HEK293 (cell line): Measurements from ENCODE around the gene GTPBP1.

Experiments used
- CTCF ChIA-PET: fragments of 350-600 bp; formaldehyde crosslinking; extraction: SDS; loops from one replicate; lab custom pipeline; 2021; ENCODE audit warnings: antibody characterized with exemption; lab: Yijun Ruan, JAX
- POLR2A ChIA-PET: fragments of 300-600 bp; formaldehyde crosslinking; extraction: SDS; loops from one replicate; lab custom pipeline; 2020; ENCODE audit warnings: antibody characterized with exemption, inconsistent platforms; lab: Yijun Ruan, JAX
- H3K27ac ChIP-seq: fragments of 200-500 bp; sonication (Bioruptor generic); 2 replicates; pipeline ENCODE4 v1.5.1; 2014; ENCODE audit warnings: low read depth, low read length, control low read depth, inconsistent platforms; ENCODE audit errors: extremely low read depth
- H3K36me3 ChIP-seq, 2 experiments: fragments of 200-500 bp in 1 of 2; sonication (Bioruptor generic) in 1 of 2; 1 replicate in 1 of 2; 2 replicates in 1 of 2; pipeline ENCODE4 v1.5.1; 2014 to 2017; ENCODE audit warnings: inconsistent platforms in 2 of 2, low read length in 2 of 2; ENCODE audit not compliant: control insufficient read depth in 2 of 2, insufficient read depth in 1 of 2
- H3K4me1 ChIP-seq: fragments of 200-500 bp; sonication (Bioruptor generic); 2 replicates; pipeline ENCODE4 v1.5.1; 2014; ENCODE audit warnings: mild to moderate bottlenecking, low read length, inconsistent platforms; ENCODE audit not compliant: control insufficient read depth, insufficient read depth
- H3K4me3 ChIP-seq: 2 replicates; pipeline ENCODE4 v1.5.1; 2011; ENCODE audit warnings: low read depth, mild to moderate bottlenecking, control low read depth, low read length, moderate library complexity
- H3K9me3 ChIP-seq: fragments of 200-500 bp; sonication (Bioruptor generic); 2 replicates; pipeline ENCODE4 v1.5.1; 2014; ENCODE audit warnings: low read depth, low read length, inconsistent platforms; ENCODE audit not compliant: control insufficient read depth, insufficient read depth
- KLF16 ChIP-seq: fragments of 450-650 bp; formaldehyde crosslinking; IDR thresholded peaks from 2 replicates; pipeline ENCODE4 v1.5.1; 2017; ENCODE audit warnings: missing biosample characterization, missing genetic modification characterization
- KLF9 ChIP-seq: fragments of 450-650 bp; formaldehyde crosslinking; IDR thresholded peaks from 2 replicates; pipeline ENCODE4 v1.5.1; 2016; ENCODE audit warnings: missing biosample characterization, missing genetic modification characterization, low read depth
- PRDM4 ChIP-seq: fragments of 450-650 bp; formaldehyde crosslinking; IDR thresholded peaks from 2 replicates; pipeline ENCODE4 v1.5.1; 2017; ENCODE audit warnings: missing biosample characterization, missing genetic modification characterization
- TSHZ1 ChIP-seq: fragments of 450-650 bp; formaldehyde crosslinking; IDR thresholded peaks from 2 replicates; pipeline ENCODE4 v1.5.1; 2016; ENCODE audit warnings: missing biosample characterization, missing genetic modification characterization, borderline replicate concordance
- WT1 ChIP-seq: fragments of 450-650 bp; formaldehyde crosslinking; IDR thresholded peaks from 2 replicates; pipeline ENCODE4 v1.5.1; 2016; ENCODE audit warnings: missing biosample characterization, missing genetic modification characterization
- ZBTB21 ChIP-seq: fragments of 450-650 bp; formaldehyde crosslinking; IDR thresholded peaks from 2 replicates; pipeline ENCODE4 v1.5.1; 2017; ENCODE audit warnings: missing biosample characterization, missing genetic modification characterization
- ZFHX2 ChIP-seq: fragments of 450-650 bp; formaldehyde crosslinking; conservative IDR thresholded peaks from 2 replicates; pipeline ENCODE4 v1.5.1; 2016; ENCODE audit warnings: missing biosample characterization, missing genetic modification characterization
- ZNF121 ChIP-seq: fragments of 450-650 bp; formaldehyde crosslinking; IDR thresholded peaks from 2 replicates; pipeline ENCODE4 v1.5.1; 2016; ENCODE audit warnings: missing biosample characterization, missing genetic modification characterization
- ZNF184 ChIP-seq: fragments of 450-650 bp; IDR thresholded peaks from 2 replicates; pipeline ENCODE4 v1.5.1; 2018; ENCODE audit warnings: missing biosample characterization, mild to moderate bottlenecking, missing genetic modification characterization
- ZNF2 ChIP-seq: fragments of 450-650 bp; formaldehyde crosslinking; IDR thresholded peaks from 2 replicates; pipeline ENCODE4 v1.5.1; 2016; ENCODE audit warnings: missing biosample characterization, missing genetic modification characterization
- ZNF274 ChIP-seq, 2 experiments: fragments of 200-500 bp in 1 of 2; fragments of 450-650 bp in 1 of 2; sonication (Bioruptor generic) in 1 of 2; formaldehyde crosslinking in 1 of 2; IDR thresholded peaks; 2 replicates each; pipeline versions ENCODE4 v1.5.1 to v1.6.1; 2014 to 2016; ENCODE audit warnings: borderline replicate concordance in 1 of 2, inconsistent platforms in 1 of 2, low read length in 1 of 2, missing biosample characterization in 1 of 2, missing genetic modification characterization in 1 of 2
- ZNF391 ChIP-seq: fragments of 450-650 bp; formaldehyde crosslinking; IDR thresholded peaks from 2 replicates; pipeline ENCODE4 v1.5.1; 2016; ENCODE audit warnings: low read depth, missing biosample characterization, missing genetic modification characterization, borderline replicate concordance
- ZNF473 ChIP-seq: fragments of 450-650 bp; formaldehyde crosslinking; IDR thresholded peaks from 2 replicates; pipeline ENCODE4 v1.5.1; 2017; ENCODE audit warnings: missing biosample characterization, missing genetic modification characterization
- ZNF513 ChIP-seq: fragments of 450-650 bp; IDR thresholded peaks from 2 replicates; pipeline ENCODE4 v1.5.1; 2018; ENCODE audit warnings: missing biosample characterization, missing genetic modification characterization
- ZNF549 ChIP-seq: fragments of 450-650 bp; IDR thresholded peaks from 2 replicates; pipeline ENCODE4 v1.5.1; 2018; ENCODE audit warnings: missing biosample characterization, missing genetic modification characterization, mild to moderate bottlenecking, inconsistent platforms, moderate library complexity
- ZNF645 ChIP-seq: fragments of 450-650 bp; formaldehyde crosslinking; IDR thresholded peaks from 2 replicates; pipeline ENCODE4; 2016; ENCODE audit warnings: missing biosample characterization, missing genetic modification characterization
- ZSCAN23 ChIP-seq: fragments of 450-650 bp; formaldehyde crosslinking; IDR thresholded peaks from 2 replicates; pipeline ENCODE4 v1.5.1; 2016; ENCODE audit warnings: missing biosample characterization, missing genetic modification characterization

Gene GTPBP1

GRCh38 chr22:38709306-38709705 is 3.6 kb downstream of the GTPBP1 start:
- H3K36me3 ChIP-seq: peaks cover 5 to 45% of the 10 kb centered on the region in 2 experiments; a peak in 2 of 3 replicates
- TF ChIP-seq ZNF391 (no peak), ZNF645 (tag by site-specific recombination) (no peak), KLF9 (no peak), ZNF473 (tag by site-specific recombination) (no peak), ZSCAN23 (tag by site-specific recombination) (no peak), ZNF274 (IDR thresholded peaks at IDR 0.05; ENCODE audit: low read length) (no peak), ZNF274 (tag by site-specific recombination; IDR thresholded peaks at IDR 0.05; ENCODE audit: borderline replicate concordance) (no peak), ZNF549 (tag by site-specific recombination) (no peak), KLF16 (tag by site-specific recombination) (no peak), ZNF2 (tag by site-specific recombination) (no peak), ZFHX2 (no peak), PRDM4 (no peak), ZBTB21 (tag by site-specific recombination) (no peak), WT1 (tag by site-specific recombination) (no peak)
- ChIA-PET CTCF (interaction anchor here (1.3 to 1.7 kb wide), 2 partner anchors 9 to 16 kb away, joined by 4 to 6 read pairs; no protein-coding TSS in a partner anchor), POLR2A (no interaction called here)
- H3K9me3 ChIP-seq: no peaks in the 10 kb centered on the region
- no peak overlapping the region for H3K4me3 ChIP-seq
- no peak overlapping the region for H3K27ac ChIP-seq
- peaks cover 13% of the 10 kb centered on the region for H3K4me1 ChIP-seq

GRCh38 chr22:38710351-38710750 is 4.6 kb downstream of the GTPBP1 start:
- Histone ChIP-seq H3K4me3 (no peak overlapping the region), H3K27ac (no peak overlapping the region), H3K4me1 (peaks cover 14% of the 10 kb centered on the region), H3K36me3 (peaks cover 5 to 49% of the 10 kb centered on the region in 2 experiments; a peak in 2 of 3 replicates), H3K9me3 (no peaks in the 10 kb centered on the region)
- ChIA-PET CTCF (interaction anchor here (1.3 to 1.7 kb wide), 2 partner anchors 8 to 15 kb away, joined by 4 to 6 read pairs; no protein-coding TSS in a partner anchor), POLR2A (no interaction called here)
- TF ChIP-seq ZNF184 (tag by site-specific recombination) (no peak), ZNF513 (tag by site-specific recombination) (no peak), TSHZ1 (tag by site-specific recombination) (no peak), ZNF121 (tag by site-specific recombination) (no peak)
